ENCODE results near the gene HAUS8. TPM values are rescaled to one million over a fixed set of nuclear protein-coding genes. Genes with fewer than 3 reads are reported as not detected.

HAUS8 gene
- total RNA-seq, 1 donor from 2014 or later = 11.6 TPM

DNA sequence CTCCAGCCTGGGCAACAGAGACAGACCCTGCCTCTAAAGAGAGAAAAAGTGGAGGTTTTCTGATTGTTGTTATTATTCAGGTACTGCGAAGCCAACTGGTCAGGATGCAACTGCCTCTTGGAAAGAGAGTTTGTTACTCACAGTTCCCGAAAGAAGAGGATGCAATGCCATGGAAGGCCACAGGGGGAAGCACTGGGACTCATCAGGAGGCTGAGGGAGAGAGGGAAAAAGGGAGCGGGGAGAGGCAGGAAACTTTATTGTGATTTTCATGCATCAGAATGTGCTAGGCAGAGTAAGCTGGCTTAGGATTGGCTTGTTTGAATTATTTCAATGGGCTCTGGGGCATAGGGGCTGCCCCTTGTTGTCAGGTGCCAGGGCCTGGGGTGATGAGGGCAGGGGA, 27.9 kb upstream of the HAUS8 start:
- Mint-ChIP-seq H3K27ac (ENCODE audit: unreplicated experiment) (no peak overlapping the region), H3K9me3 (ENCODE audit: unreplicated experiment) (no peaks in the 10 kb centered on the region), H3K4me3 (ENCODE audit: unreplicated experiment) (no peak overlapping the region), H3K27me3 (ENCODE audit: unreplicated experiment) (no peaks in the 10 kb centered on the region), H3K4me1 (ENCODE audit: unreplicated experiment) (peaks cover 15% of the 10 kb centered on the region), H3K36me3 (ENCODE audit: unreplicated experiment) (peaks cover 12% of the 10 kb centered on the region)
- TF ChIP-seq CTCF (IDR thresholded peaks at IDR 0.05) = peak; percentile 53
- DNase-seq (ENCODE audit: extremely low spot score, unreplicated experiment) = no peak

- DNase-seq (ENCODE audit: extremely low spot score, unreplicated experiment) = no peak
- H3K36me3 Mint-ChIP-seq (ENCODE audit: unreplicated experiment) = peaks cover 12% of the 10 kb centered on the region
These were observed 26.7 kb upstream of the HAUS8 start for GRCh38 chr19:17101686-17102628.

GRCh38 chr19:17098326-17098725, 23.1 kb upstream of the HAUS8 start:
- Mint-ChIP-seq H3K36me3 (ENCODE audit: unreplicated experiment) (peaks cover 12% of the 10 kb centered on the region), H3K9me3 (ENCODE audit: unreplicated experiment) (no peaks in the 10 kb centered on the region), H3K4me3 (ENCODE audit: unreplicated experiment) (no peak overlapping the region), H3K27me3 (ENCODE audit: unreplicated experiment) (no peaks in the 10 kb centered on the region), H3K4me1 (ENCODE audit: unreplicated experiment) (peaks cover 21% of the 10 kb centered on the region), H3K27ac (ENCODE audit: unreplicated experiment) (peak overlapping the region; percentile 78)
- no peak for DNase-seq (ENCODE audit: extremely low spot score, unreplicated experiment)
- TF ChIP-seq CTCF (IDR thresholded peaks at IDR 0.05) = no peak

More at GRCh38 chr19:17101686-17102628, 26.7 kb upstream of the HAUS8 start:
- Mint-ChIP-seq H3K27me3 (ENCODE audit: unreplicated experiment) (no peaks in the 10 kb centered on the region), H3K4me1 (ENCODE audit: unreplicated experiment) (peaks cover 13% of the 10 kb centered on the region), H3K9me3 (ENCODE audit: unreplicated experiment) (no peaks in the 10 kb centered on the region), H3K27ac (ENCODE audit: unreplicated experiment) (no peak overlapping the region), H3K4me3 (ENCODE audit: unreplicated experiment) (no peak overlapping the region)
- no peak for TF ChIP-seq CTCF (IDR thresholded peaks at IDR 0.05)

DNA sequence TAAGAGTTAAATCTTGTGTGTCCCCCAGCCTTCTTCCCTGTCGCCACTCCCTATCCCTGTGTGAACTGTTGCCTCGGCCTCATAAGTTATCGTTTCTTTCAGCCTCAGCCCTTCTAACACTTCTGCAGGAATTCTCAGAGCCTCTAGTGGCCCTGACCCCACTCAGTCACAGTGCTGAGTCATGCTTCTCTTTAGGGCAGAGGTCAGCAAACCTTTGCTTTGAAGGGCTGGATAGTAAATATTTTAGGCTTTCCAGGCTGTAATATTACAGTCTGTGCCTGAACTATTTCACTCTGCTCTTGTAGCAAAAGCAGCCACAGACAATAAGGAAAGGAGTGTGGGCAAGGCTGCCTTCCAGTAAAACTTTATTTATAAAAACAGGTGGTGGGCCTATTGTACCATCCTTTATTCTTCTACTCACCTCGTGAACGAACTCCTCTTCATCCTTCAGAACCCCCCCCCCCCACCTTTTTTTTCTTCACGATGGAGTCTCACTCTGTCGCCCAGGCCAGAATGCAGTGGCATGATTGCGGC, 22.4 kb upstream of the HAUS8 start:
- peak overlapping the region; percentile 78 for H3K27ac Mint-ChIP-seq (ENCODE audit: unreplicated experiment)
- H3K27me3 Mint-ChIP-seq (ENCODE audit: unreplicated experiment) = no peaks in the 10 kb centered on the region
- H3K36me3 Mint-ChIP-seq (ENCODE audit: unreplicated experiment) = peaks cover 6% of the 10 kb centered on the region
- H3K9me3 Mint-ChIP-seq (ENCODE audit: unreplicated experiment) = no peaks in the 10 kb centered on the region
- no peak for DNase-seq (ENCODE audit: extremely low spot score, unreplicated experiment)
- no peak for TF ChIP-seq CTCF (IDR thresholded peaks at IDR 0.05)
- H3K4me3 Mint-ChIP-seq (ENCODE audit: unreplicated experiment) = no peak overlapping the region
- H3K4me1 Mint-ChIP-seq (ENCODE audit: unreplicated experiment) = peaks cover 21% of the 10 kb centered on the region
